GM12801 (cell line): ENCODE data around the gene DCAF11.

Experiments
- CTCF ChIP-seq: IDR thresholded peaks from one replicate; pipeline ENCODE4 v1.5.1; 2011; ENCODE audit warnings: control low read depth; ENCODE audit not compliant: insufficient read length; ENCODE audit errors: extremely low read depth

The DCAF11 gene

GRCh38 chr14:24136684-24137528 lies 22.3 kb downstream of the DCAF11 start:
- no peak for TF ChIP-seq CTCF

DNA sequence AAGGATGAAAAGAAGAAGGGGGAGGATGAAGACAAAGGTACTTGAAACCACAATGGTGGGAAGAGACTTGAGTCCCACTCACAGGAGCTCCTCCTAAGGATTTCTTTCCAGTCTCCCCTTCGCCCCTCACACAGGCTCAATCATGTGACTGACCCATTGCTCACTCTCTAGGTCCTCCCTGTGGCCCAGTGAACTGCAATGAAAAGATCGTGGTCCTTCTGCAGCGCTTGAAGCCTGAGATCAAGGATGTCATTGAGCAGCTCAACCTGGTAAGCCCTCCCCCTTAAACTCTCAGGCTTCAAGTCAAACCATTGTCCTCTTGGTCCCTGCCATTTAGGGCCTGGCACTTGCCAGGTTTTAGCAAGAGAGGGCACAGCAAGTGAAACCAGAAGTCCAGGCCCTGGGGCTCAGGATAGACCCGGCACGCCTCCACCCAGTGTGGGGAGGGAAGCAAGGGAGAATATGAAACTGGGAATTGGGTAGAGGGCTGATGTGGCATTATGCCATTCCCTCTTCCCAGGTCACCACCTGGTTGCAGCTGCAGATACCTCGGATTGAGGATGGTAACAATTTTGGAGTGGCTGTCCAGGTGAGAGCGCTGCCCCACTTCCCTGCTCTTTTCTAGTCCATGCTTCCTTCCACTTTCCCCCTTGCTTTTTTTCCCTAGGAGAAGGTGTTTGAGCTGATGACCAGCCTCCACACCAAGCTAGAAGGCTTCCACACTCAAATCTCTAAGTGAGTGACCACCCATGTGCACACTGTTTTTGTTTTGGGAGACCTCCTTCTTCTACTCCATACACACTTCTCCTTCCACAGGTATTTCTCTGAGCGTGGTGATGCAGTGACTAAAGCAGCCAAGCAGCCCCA lies 23.2 kb downstream of the DCAF11 start:
- TF ChIP-seq CTCF: no peak

- TF ChIP-seq CTCF: no peak
Observed at GRCh38 chr14:24138396-24139271, 24.1 kb downstream of the DCAF11 start.

- no peak for TF ChIP-seq CTCF
Observed at GRCh38 chr14:24139272-24139934, 24.8 kb downstream of the DCAF11 start.

- no peak for TF ChIP-seq CTCF
Observed at GRCh38 chr14:24141097-24141880, 26.7 kb downstream of the DCAF11 start, which contains the start of gene EMC9. Gene EMC9, minus strand, starts transcription at chr14:24141591. Its CDS starts 287 bp downstream, at chr14:24141304.

GRCh38 chr14:24143511-24143910 lies 28.9 kb downstream of the DCAF11 start:
- TF ChIP-seq CTCF: no peak
